Calu3 (cell line): ENCODE results near the gene CCDC15. TPM values are rescaled to one million over a fixed set of nuclear protein-coding genes. Genes with fewer than 3 reads are reported as not detected.
"Not testable (repeated sequence)": the region's sequence is repeated elsewhere in the genome, so short reads cannot be mapped to it uniquely, and the experiment has no call there.

ENCODE experiments used
- BruUV-seq: library from RNA; stranded (reverse); fragments of 400-500 nt; replicated peaks from 2 replicates; lab custom pipeline; 2021; lab: Mats Ljungman, UMichigan
- CTCF ChIA-PET: fragments of 300-600 bp; sonication (Branson Sonifier 250); formaldehyde crosslinking; loops from one replicate; lab custom pipeline; 2022; ENCODE audit warnings: antibody characterized with exemption; lab: Charles Lee
- DNase-seq: peaks from one replicate; pipeline ENCODE4 v3.0.0; 2022
- H3K27ac Mint-ChIP-seq: one replicate; pipeline ENCODE4 v1.8.0; 2022; ENCODE audit warnings: mixed read lengths; ENCODE audit not compliant: unreplicated experiment
- H3K27me3 Mint-ChIP-seq: one replicate; pipeline ENCODE4 v1.8.0; 2022; ENCODE audit warnings: mixed read lengths; ENCODE audit not compliant: unreplicated experiment
- H3K36me3 Mint-ChIP-seq: one replicate; pipeline ENCODE4 v1.8.0; 2022; ENCODE audit warnings: mild to moderate bottlenecking, moderate library complexity, mixed read lengths; ENCODE audit not compliant: insufficient read depth, unreplicated experiment
- H3K4me1 Mint-ChIP-seq: one replicate; pipeline ENCODE4 v1.8.0; 2022; ENCODE audit warnings: mild to moderate bottlenecking, low read depth, mixed read lengths; ENCODE audit not compliant: unreplicated experiment
- H3K4me3 Mint-ChIP-seq: one replicate; pipeline ENCODE4 v1.8.0; 2022; ENCODE audit warnings: mild to moderate bottlenecking, low read depth, moderate library complexity, mixed read lengths; ENCODE audit not compliant: unreplicated experiment
- H3K9me3 Mint-ChIP-seq: one replicate; pipeline ENCODE4 v1.8.0; 2022; ENCODE audit warnings: low read depth, mixed read lengths; ENCODE audit not compliant: unreplicated experiment
- CTCF ChIP-seq: fragments of 200-600 bp; IDR thresholded peaks from one replicate; pipeline ENCODE4 v1.8.0; 2022; ENCODE audit warnings: antibody characterized with exemption; ENCODE audit not compliant: unreplicated experiment
- intact Hi-C: fragments of 100-400 bp; cut with micrococcal nuclease; formaldehyde crosslinking; loops from one replicate; pipeline ENCODE4 v1.10.0; 2022; ENCODE audit not compliant: unreplicated experiment
- total RNA-seq: library from RNA; stranded (reverse); gene quantifications from 2 replicates; pipeline ENCODE4 v1.2.3, GENCODE V29; 2022

Gene CCDC15
- total RNA-seq, 1 experiment from 2014 or later: 2.3 TPM

- Mint-ChIP-seq H3K27ac (no peak overlapping the region), H3K4me1 (no peaks in the 10 kb centered on the region), H3K36me3 (no peaks in the 10 kb centered on the region), H3K27me3 (no peaks in the 10 kb centered on the region), H3K4me3 (no peak overlapping the region), H3K9me3 (no peaks in the 10 kb centered on the region)
- no peak for DNase-seq
- intact Hi-C loops: loop anchor here (5.0 kb wide), 1 partner anchor 452 kb away; no protein-coding TSS in a partner anchor
- TF ChIP-seq CTCF: no peak
- CTCF ChIA-PET: no interaction called here
- BruUV-seq: no TSS peak
Measured at GRCh38 chr11:124955035-124955434, 1.0 kb downstream of the CCDC15 start.

GRCh38 chr11:124961972-124962609, 8.1 kb downstream of the CCDC15 start:
- Mint-ChIP-seq H3K4me3 (no peak overlapping the region), H3K27ac (no peak overlapping the region), H3K36me3 (peaks cover 2% of the 10 kb centered on the region), H3K9me3 (no peaks in the 10 kb centered on the region), H3K27me3 (no peaks in the 10 kb centered on the region), H3K4me1 (no peaks in the 10 kb centered on the region)
- no peak for TF ChIP-seq CTCF
- CTCF ChIA-PET: no interaction called here
- intact Hi-C loops: loop anchor here (1.0 to 5.0 kb wide), 3 partner anchors 179 to 465 kb away; no protein-coding TSS in a partner anchor
- peak; percentile 11 for DNase-seq
- no TSS peak for BruUV-seq

GRCh38 chr11:124968197-124968596, 14.2 kb downstream of the CCDC15 start:
- H3K27me3 Mint-ChIP-seq, H3K36me3 Mint-ChIP-seq, intact Hi-C loops, BruUV-seq, H3K4me1 Mint-ChIP-seq, CTCF ChIA-PET, H3K27ac Mint-ChIP-seq, H3K4me3 Mint-ChIP-seq, DNase-seq, H3K9me3 Mint-ChIP-seq: not testable (repeated sequence)

GRCh38 chr11:124970925-124971324, 16.9 kb downstream of the CCDC15 start:
- H3K9me3 Mint-ChIP-seq: no peaks in the 10 kb centered on the region
- CTCF ChIA-PET: interaction anchor here (0.8 kb wide), 1 partner anchor 170 kb away, joined by 3 read pairs; no protein-coding TSS in a partner anchor
- H3K36me3 Mint-ChIP-seq: peaks cover 5% of the 10 kb centered on the region
- intact Hi-C loops: loop anchor here (2.0 to 5.0 kb wide), 2 partner anchors 86 to 170 kb away; no protein-coding TSS in a partner anchor
- no peaks in the 10 kb centered on the region for H3K27me3 Mint-ChIP-seq
- no peak overlapping the region for H3K27ac Mint-ChIP-seq
- peak; percentile 17 for DNase-seq
- H3K4me3 Mint-ChIP-seq: no peak overlapping the region
- no TSS peak for BruUV-seq
- no peak for TF ChIP-seq CTCF
- H3K4me1 Mint-ChIP-seq: no peaks in the 10 kb centered on the region

- Mint-ChIP-seq H3K4me3 (no peak overlapping the region), H3K36me3 (peaks cover 5% of the 10 kb centered on the region), H3K9me3 (no peaks in the 10 kb centered on the region), H3K4me1 (no peaks in the 10 kb centered on the region), H3K27me3 (no peaks in the 10 kb centered on the region), H3K27ac (no peak overlapping the region)
- no TSS peak for BruUV-seq
- no peak for DNase-seq
- no peak for TF ChIP-seq CTCF
- intact Hi-C loops: loop anchor here (2.0 to 5.0 kb wide), 2 partner anchors 85 to 169 kb away; no protein-coding TSS in a partner anchor
- CTCF ChIA-PET: interaction anchor here (0.8 kb wide), 1 partner anchor 169 kb away, joined by 3 read pairs; no protein-coding TSS in a partner anchor
Measured at GRCh38 chr11:124971810-124972209, 17.8 kb downstream of the CCDC15 start.
